H1 (cell line): Measurements from ENCODE around the gene LRRC43.

ENCODE experiments used
- ATF2 ChIP-seq: IDR thresholded peaks from 2 replicates; pipeline ENCODE4 v1.6.1; 2012; ENCODE audit warnings: low read length, inconsistent platforms
- BCL11A ChIP-seq, 2 experiments: IDR thresholded peaks; one replicate each; pipeline ENCODE4 v1.6.1; 2011; ENCODE audit warnings: low read depth in 2 of 2, low read length in 2 of 2, mild to moderate bottlenecking in 2 of 2
- CTCF ChIP-seq, 3 experiments: IDR thresholded peaks; 1 replicate in 2 of 3; 2 replicates in 1 of 3; pipeline versions ENCODE4 v1.5.1 to v1.6.1; 2011; ENCODE audit warnings: low read length in 3 of 3, mild to moderate bottlenecking in 3 of 3, inconsistent platforms in 2 of 3, low read depth in 1 of 3, moderate library complexity in 1 of 3; ENCODE audit not compliant: insufficient read depth in 1 of 3; ENCODE audit errors: control extremely low read depth in 1 of 3
- GABPA ChIP-seq: IDR thresholded peaks from 2 replicates; pipeline ENCODE4 v1.6.1; 2011; ENCODE audit warnings: mild to moderate bottlenecking, low read length, moderate library complexity, borderline replicate concordance; ENCODE audit not compliant: insufficient read depth
- HDAC2 ChIP-seq, 2 experiments: fragments of 300-600 bp in 1 of 2; sonication (generic) in 1 of 2; IDR thresholded peaks; 2 replicates each; pipeline ENCODE4 v1.6.1; 2011 to 2012; ENCODE audit warnings: low read depth in 2 of 2, low read length in 2 of 2, mild to moderate bottlenecking in 2 of 2, moderate library complexity in 2 of 2, borderline replicate concordance in 1 of 2, inconsistent platforms in 1 of 2
- JUN ChIP-seq: IDR thresholded peaks from 2 replicates; pipeline ENCODE4 v1.6.1; 2011; ENCODE audit warnings: low read depth, mild to moderate bottlenecking, improper control_type of control experiment, low read length
- MAX ChIP-seq: IDR thresholded peaks from 2 replicates; pipeline ENCODE4 v1.6.1; 2012; ENCODE audit warnings: inconsistent platforms
- POLR2A ChIP-seq, 2 experiments: IDR thresholded peaks; 1 replicate in 1 of 2; 2 replicates in 1 of 2; pipeline ENCODE4 v1.6.1; 2011; ENCODE audit warnings: low read depth in 2 of 2, low read length in 2 of 2, mild to moderate bottlenecking in 2 of 2; ENCODE audit errors: control extremely low read depth in 1 of 2
- RFX5 ChIP-seq: IDR thresholded peaks from 2 replicates; pipeline ENCODE4 v1.6.1; 2011; ENCODE audit warnings: low read depth, low read length, improper control_type of control experiment, borderline replicate concordance
- RNF2 ChIP-seq: fragments of 200-900, 300-1000 bp; sonication (generic); IDR thresholded peaks from 2 replicates; pipeline ENCODE4 v1.7.1; 2016; ENCODE audit warnings: borderline replicate concordance, low read depth, mild to moderate bottlenecking, antibody characterized with exemption, low read length; ENCODE audit not compliant: poor library complexity, severe bottlenecking; ENCODE audit errors: missing control alignments
- TEAD4 ChIP-seq: IDR thresholded peaks from 2 replicates; pipeline ENCODE4 v1.6.1; 2012; ENCODE audit warnings: low read depth, low read length, inconsistent platforms, mixed read lengths
- USF2 ChIP-seq: IDR thresholded peaks from 2 replicates; pipeline ENCODE4 v1.6.1; 2011; ENCODE audit warnings: low read length, improper control_type of control experiment
- ZNF274 ChIP-seq: IDR thresholded peaks from 2 replicates; pipeline ENCODE4 v1.7.0; 2012; ENCODE audit warnings: low read length, borderline replicate concordance; ENCODE audit errors: extremely low read depth

- TF ChIP-seq CTCF (IDR thresholded peaks at IDR 0.05; ENCODE audit: control extremely low read depth in 1 of 3, insufficient read depth in 1 of 3, low read depth in 1 of 3, low read length in 3 of 3), result no peak
- no peak for TF ChIP-seq RNF2
- no peak for TF ChIP-seq GABPA
- TF ChIP-seq ZNF274, result no peak
- TF ChIP-seq TEAD4, result no peak
- TF ChIP-seq JUN, result no peak
- TF ChIP-seq USF2, result peak; percentile 34; the same call in 1 of the 2 replicates
- TF ChIP-seq BCL11A (IDR thresholded peaks at IDR 0.05; ENCODE audit: low read depth in 2 of 2, low read length in 2 of 2), result no peak
- no peak for TF ChIP-seq POLR2A (IDR thresholded peaks at IDR 0.05; ENCODE audit: control extremely low read depth in 1 of 2, low read depth in 2 of 2, low read length in 2 of 2)
- TF ChIP-seq RFX5, result no peak
- no peak for TF ChIP-seq HDAC2 (IDR thresholded peaks at IDR 0.05; ENCODE audit: borderline replicate concordance in 1 of 2, low read depth in 2 of 2, low read length in 2 of 2)
- TF ChIP-seq MAX, result peak; percentile 85
- TF ChIP-seq ATF2, result no peak
These were observed 23.4 kb downstream of the LRRC43 start for GRCh38 chr12:122206111-122206881.
